ENCODE results near the gene CRY2. TPM values are rescaled to one million over a fixed set of nuclear protein-coding genes. Genes with fewer than 3 reads are reported as not detected.
A peak's percentile ranks its signal among the peaks of the same experiment; 100 is the strongest.

CRY2 gene
- total and polyA plus RNA-seq, 4 donors = 16.7 to 72.9 (median 33.0) TPM

DNA sequence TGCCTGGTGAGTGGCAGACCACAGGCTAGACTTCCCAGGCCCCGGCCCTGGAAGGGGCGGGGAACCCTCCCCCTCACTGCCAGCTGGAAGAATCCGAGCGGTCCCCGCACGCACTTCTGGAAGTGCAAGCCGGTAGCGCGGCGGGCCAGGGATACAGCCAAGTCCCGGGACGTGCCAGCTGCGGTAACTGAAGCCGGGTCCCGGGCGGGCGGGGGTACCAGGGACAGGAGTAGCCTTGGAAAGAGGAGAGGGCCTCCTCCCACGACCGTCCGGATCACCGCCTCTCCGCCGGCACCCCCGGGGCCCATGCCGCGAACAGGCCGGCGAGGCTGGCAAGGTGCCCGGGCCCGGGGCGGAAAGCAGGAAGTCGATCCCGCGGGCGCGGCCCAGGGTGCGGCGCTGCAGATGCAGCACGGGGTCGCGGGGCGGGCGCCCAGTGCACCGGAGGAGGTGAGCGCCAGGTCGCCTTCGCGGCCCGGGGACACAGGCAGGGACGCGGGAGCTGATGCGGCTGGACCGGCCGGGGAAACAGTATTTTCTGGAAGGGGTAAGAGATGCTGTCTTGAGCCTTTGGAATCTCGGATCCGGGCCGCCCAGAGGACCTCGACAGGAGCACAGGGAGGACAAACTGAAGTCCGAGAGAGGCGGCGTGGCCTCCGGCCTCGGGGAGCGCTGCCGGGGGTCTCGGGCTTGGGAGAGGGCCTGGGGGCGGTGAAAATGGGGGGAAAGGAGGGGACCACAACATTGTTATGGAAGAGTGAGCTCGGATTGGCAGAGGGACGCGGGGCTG is 43.1 kb upstream of the CRY2 start:
- TF ChIP-seq GABPA (IDR thresholded peaks at IDR 0.05 in 1 of 2, conservative IDR thresholded peaks at IDR 0.05 in 1 of 2) = no peak
- peak; percentile 81 for TF ChIP-seq YY1 (IDR thresholded peaks at IDR 0.05)
- no peak for TF ChIP-seq RAD21 (IDR thresholded peaks at IDR 0.05)
- peak in 1 of 2 donors; percentile 7 for TF ChIP-seq RXRA (IDR thresholded peaks at IDR 0.05)
- WGBS = under 1% methylated on average over 70 of the region's 70 CpGs
- Histone ChIP-seq H3K9ac (ENCODE audit: low read depth in 1 of 2, low read length in 2 of 2) (peak overlapping the region; percentile 76 to 91), H3K36me3 (ENCODE audit: control insufficient read depth in 4 of 4, insufficient read depth in 3 of 4, low read depth in 1 of 4, low read length in 3 of 4) (peaks cover 2 to 7% (median 5%) of the 10 kb centered on the region in 4 donors), H3K27ac (ENCODE audit: low read depth in 1 of 2, low read length in 2 of 2) (peak overlapping the region; percentile 97 to 98), H3K9me3 (ENCODE audit: control insufficient read depth in 4 of 4, low read length in 3 of 4) (no peaks in the 10 kb centered on the region), H3K4me1 (ENCODE audit: control insufficient read depth in 4 of 4, insufficient read depth in 4 of 4, low read length in 3 of 4) (peaks cover 13 to 52% (median 35%) of the 10 kb centered on the region in 4 donors), H3K4me3 (ENCODE audit: low read depth in 1 of 3, low read length in 3 of 3) (peak overlapping the region; percentile 55 to 93 (median 88)), H3K27me3 (ENCODE audit: control insufficient read depth in 4 of 4, insufficient read depth in 4 of 4, low read length in 3 of 4) (no peaks in the 10 kb centered on the region)
- peak; percentile 70 for DNase-seq (ENCODE audit: low spot score)

- Histone ChIP-seq H3K9ac (ENCODE audit: low read depth in 1 of 2, low read length in 2 of 2) (peak within 1 kb of the TSS; percentile 76 to 95), H3K27me3 (ENCODE audit: control insufficient read depth in 4 of 4, insufficient read depth in 4 of 4, low read length in 3 of 4) (no peaks in the 10 kb centered on the region), H3K9me3 (ENCODE audit: control insufficient read depth in 4 of 4, low read length in 3 of 4) (no peaks in the 10 kb centered on the region), H3K4me1 (ENCODE audit: control insufficient read depth in 4 of 4, insufficient read depth in 4 of 4, low read length in 3 of 4) (peaks cover 14 to 52% (median 33%) of the 10 kb centered on the region in 4 donors), H3K36me3 (ENCODE audit: control insufficient read depth in 4 of 4, insufficient read depth in 3 of 4, low read depth in 1 of 4, low read length in 3 of 4) (peaks cover 2 to 14% (median 6%) of the 10 kb centered on the region in 4 donors), H3K27ac (ENCODE audit: low read depth in 1 of 2, low read length in 2 of 2) (peak within 1 kb of the TSS; percentile 97 to 98), H3K4me3 (ENCODE audit: low read depth in 1 of 3, low read length in 3 of 3) (peak within 1 kb of the TSS; percentile 55 to 97 (median 88))
- peak; percentile 94 for DNase-seq (ENCODE audit: low spot score)
- TF ChIP-seq FOXA2 (IDR thresholded peaks at IDR 0.05) (no peak), RXRA (IDR thresholded peaks at IDR 0.05) (peak; percentile 59), SP1 (IDR thresholded peaks at IDR 0.05) (peak; percentile 68), RAD21 (IDR thresholded peaks at IDR 0.05) (peak; percentile 37 to 52), EGR1 (IDR thresholded peaks at IDR 0.05; ENCODE audit: low read depth in 2 of 2) (no peak), GABPA (IDR thresholded peaks at IDR 0.05 in 1 of 2, conservative IDR thresholded peaks at IDR 0.05 in 1 of 2) (peak in 1 of 2 donors; percentile 66), NR2F2 (IDR thresholded peaks at IDR 0.05) (no peak), MAX (IDR thresholded peaks at IDR 0.05) (peak; percentile 87), HNF4A (conservative IDR thresholded peaks at IDR 0.05) (peak in 1 of 2 donors; percentile 2), HNF4G (IDR thresholded peaks at IDR 0.05) (no peak), YY1 (IDR thresholded peaks at IDR 0.05) (peak; percentile 51), FOXA1 (IDR thresholded peaks at IDR 0.05) (no peak), TAF1 (conservative IDR thresholded peaks at IDR 0.05) (peak; percentile 75)
- TF ChIP-seq, protein P1, sequence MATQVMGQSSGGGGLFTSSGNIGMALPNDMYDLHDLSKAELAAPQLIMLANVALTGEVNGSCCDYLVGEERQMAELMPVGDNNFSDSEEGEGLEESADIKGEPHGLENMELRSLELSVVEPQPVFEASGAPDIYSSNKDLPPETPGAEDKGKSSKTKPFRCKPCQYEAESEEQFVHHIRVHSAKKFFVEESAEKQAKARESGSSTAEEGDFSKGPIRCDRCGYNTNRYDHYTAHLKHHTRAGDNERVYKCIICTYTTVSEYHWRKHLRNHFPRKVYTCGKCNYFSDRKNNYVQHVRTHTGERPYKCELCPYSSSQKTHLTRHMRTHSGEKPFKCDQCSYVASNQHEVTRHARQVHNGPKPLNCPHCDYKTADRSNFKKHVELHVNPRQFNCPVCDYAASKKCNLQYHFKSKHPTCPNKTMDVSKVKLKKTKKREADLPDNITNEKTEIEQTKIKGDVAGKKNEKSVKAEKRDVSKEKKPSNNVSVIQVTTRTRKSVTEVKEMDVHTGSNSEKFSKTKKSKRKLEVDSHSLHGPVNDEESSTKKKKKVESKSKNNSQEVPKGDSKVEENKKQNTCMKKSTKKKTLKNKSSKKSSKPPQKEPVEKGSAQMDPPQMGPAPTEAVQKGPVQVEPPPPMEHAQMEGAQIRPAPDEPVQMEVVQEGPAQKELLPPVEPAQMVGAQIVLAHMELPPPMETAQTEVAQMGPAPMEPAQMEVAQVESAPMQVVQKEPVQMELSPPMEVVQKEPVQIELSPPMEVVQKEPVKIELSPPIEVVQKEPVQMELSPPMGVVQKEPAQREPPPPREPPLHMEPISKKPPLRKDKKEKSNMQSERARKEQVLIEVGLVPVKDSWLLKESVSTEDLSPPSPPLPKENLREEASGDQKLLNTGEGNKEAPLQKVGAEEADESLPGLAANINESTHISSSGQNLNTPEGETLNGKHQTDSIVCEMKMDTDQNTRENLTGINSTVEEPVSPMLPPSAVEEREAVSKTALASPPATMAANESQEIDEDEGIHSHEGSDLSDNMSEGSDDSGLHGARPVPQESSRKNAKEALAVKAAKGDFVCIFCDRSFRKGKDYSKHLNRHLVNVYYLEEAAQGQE (IDR thresholded peaks at IDR 0.05) = peak; percentile 80
- TF ChIP-seq, protein P2, sequence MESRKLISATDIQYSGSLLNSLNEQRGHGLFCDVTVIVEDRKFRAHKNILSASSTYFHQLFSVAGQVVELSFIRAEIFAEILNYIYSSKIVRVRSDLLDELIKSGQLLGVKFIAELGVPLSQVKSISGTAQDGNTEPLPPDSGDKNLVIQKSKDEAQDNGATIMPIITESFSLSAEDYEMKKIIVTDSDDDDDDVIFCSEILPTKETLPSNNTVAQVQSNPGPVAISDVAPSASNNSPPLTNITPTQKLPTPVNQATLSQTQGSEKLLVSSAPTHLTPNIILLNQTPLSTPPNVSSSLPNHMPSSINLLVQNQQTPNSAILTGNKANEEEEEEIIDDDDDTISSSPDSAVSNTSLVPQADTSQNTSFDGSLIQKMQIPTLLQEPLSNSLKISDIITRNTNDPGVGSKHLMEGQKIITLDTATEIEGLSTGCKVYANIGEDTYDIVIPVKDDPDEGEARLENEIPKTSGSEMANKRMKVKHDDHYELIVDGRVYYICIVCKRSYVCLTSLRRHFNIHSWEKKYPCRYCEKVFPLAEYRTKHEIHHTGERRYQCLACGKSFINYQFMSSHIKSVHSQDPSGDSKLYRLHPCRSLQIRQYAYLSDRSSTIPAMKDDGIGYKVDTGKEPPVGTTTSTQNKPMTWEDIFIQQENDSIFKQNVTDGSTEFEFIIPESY (IDR thresholded peaks at IDR 0.05) = no peak
- TF ChIP-seq, protein P3, sequence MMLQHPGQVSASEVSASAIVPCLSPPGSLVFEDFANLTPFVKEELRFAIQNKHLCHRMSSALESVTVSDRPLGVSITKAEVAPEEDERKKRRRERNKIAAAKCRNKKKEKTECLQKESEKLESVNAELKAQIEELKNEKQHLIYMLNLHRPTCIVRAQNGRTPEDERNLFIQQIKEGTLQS (IDR thresholded peaks at IDR 0.05) = no peak
- 1% methylated on average over 49 of the region's 49 CpGs for WGBS
These were observed 42.4 kb upstream of the CRY2 start, which contains the start of gene SLC35C1 for GRCh38 chr11:45804761-45805304. Gene SLC35C1, plus strand, starts transcription at chr11:45805149. Its CDS starts 653 bp downstream, at chr11:45805802.

Measured in liver (tissue), 9 donors.